NCI-H2081 (cell line): Measurements from ENCODE around the gene LRIG1.

Experiments used
- DNase-seq, 2 experiments: peaks; one replicate each; lab custom pipeline; 2025; lab: John Stamatoyannopoulos, UW

LRIG1 gene

DNA sequence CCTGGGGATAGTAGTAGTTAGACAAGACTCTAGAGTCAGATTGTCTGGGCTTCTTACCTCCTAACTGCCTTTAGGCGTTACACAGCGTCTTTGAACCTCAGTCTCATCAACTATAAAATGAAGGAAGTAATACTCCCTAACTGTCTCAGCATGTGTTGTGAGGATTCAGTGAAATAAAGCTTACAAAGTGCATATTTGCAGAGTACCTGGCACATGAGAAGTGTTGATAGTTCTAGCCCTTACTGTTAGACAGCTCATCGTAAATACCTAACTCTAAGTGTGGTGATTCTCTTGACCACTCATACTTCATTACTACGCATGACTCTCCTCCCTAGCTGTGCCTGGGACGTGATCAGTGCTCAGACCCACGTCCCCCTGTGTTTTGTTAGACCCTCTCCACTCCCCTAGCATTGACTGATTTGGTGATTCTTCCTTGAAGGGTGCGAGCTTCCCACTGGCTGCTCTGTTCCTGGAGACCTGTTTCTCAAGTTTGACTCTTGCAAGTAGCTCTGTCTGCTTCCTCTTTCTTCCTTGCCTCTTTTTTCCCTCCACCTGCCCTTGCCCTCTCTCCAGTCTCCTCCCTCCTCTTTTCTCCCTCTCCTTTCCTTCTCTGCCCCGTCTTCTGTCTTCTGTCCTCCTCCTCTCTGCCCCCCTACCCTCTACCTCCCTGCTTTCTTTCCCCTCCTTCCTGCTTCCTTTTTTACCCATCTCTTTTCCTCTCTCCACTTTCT lies 155.8 kb downstream of the LRIG1 start:
- no peak for DNase-seq

DNA sequence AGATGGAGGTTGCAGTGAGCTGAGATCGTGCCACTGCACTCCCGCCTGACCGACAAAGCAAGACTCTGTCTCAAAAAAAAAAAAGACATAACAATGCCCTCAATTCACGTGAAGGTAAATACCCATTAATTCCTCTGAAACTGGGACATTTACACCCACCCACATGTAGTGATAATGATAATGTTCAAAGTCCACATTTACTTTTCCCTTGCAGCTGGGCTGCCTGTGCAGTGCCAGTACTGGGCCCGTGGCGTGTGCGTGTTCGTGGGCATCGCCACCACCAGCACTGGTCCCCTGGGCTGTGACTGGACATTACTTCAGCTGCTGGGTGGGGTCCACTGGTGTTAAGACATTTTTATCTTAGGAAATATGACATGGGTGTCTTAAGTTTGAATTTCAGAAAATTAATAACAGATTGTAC lies 156.4 kb downstream of the LRIG1 start:
- peak in 1 of 2 experiments; percentile 15 for DNase-seq

DNA sequence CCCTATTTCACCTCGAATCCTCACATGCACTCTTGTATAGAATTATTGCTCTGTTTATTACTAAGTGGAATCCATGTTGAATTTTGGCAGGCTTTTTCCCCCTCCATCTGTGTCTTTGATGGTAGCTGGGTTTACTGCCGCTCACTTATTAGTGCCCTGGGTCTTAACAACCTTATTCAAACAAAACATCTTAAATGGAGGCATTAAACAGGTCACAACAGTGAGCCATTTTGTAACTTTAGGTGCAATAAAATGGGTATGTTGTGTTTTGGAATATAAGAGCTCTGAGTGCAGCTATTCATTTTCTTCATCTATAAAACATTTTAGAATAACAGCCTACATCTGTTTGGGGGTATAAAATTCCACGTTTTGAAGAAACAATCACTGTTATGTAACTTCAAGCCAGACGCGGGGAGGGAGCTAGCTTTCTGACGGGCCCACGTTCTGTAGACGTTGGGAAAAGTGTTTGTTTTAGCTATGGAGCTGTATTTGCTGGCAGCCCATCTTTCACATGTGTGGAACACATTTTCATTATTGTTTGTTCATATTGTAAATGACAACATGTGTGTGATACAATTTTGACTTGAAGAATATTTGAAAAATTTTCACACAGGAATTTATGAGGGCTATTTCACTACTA lies 158.0 kb downstream of the LRIG1 start:
- no peak for DNase-seq

DNA sequence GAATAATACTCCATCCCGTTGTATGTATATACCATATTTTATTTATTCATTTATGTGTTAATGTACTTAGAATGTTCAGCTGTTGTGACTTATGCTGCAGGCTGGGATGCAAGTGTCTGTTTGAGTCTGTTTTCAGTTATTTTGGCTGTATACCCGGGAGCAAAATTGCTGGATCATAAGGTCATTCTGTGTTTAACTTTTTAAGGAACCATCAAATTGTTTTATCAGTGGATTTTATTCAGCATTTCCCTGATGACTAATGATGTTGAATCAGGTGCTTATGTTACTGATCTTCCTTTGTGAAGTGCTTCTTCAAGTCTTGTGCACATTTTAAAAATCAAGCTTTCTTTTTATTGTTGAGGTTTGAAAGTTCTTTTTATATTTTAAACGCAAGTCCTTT lies 161.9 kb downstream of the LRIG1 start:
- no peak for DNase-seq

DNA sequence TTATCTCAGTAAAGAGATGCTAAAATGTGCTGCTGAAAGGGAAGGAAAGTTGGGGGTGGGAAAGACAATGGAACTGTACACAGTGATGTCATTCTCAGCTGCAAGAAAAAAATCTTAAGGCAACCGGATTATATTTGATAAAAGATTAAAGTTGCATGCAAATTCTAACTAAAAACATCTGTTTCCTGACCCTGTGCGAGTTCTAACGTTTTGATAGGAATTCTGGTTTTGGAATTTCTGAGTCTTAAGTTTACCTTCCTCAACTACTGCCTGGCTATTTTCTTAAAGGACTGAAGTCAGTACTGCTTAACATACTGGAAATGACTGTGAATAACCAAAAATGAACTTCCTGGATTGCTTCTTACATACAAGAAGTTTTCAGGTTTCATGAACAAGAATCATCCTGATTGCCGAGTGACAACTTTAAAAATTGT lies 164.5 kb downstream of the LRIG1 start:
- no peak for DNase-seq

DNA sequence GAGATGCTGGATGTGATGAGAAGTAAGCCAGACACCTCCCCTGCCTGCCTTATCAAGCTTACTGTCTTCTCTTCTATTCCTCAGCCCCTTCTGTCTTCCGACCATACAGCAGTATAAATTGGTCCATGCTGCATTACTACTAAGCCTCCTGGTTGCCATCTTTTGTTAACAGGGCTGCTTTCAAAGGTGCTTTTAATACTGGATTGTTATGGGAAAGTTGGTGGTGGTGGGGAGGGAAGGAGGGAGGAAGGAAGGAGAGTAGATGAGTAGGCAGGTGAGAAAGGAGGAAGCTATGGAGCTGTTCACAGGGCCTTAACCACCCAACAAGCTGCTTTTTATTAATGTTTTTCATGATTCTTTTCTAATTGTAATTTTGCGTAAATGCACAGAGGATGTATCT lies 165.2 kb downstream of the LRIG1 start:
- DNase-seq = no peak
